Mesenchymal stem cell (in vitro differentiated cells and primary cell): Measurements from ENCODE around the gene CUX1.

ENCODE experiments used
- DNase-seq: peaks from one replicate; pipeline ENCODE4 v3.0.0-alpha.2; 2013
- H2AFZ ChIP-seq: one replicate; pipeline ENCODE4 v1.6.1; 2013; ENCODE audit warnings: low read depth, mild to moderate bottlenecking, control low read depth, inconsistent platforms, low read length, moderate library complexity
- H2AK5ac ChIP-seq: 2 replicates; pipeline ENCODE4 v1.6.1; 2013; ENCODE audit warnings: low read length, moderate library complexity, mild to moderate bottlenecking, inconsistent platforms; ENCODE audit not compliant: severe bottlenecking
- H2BK120ac ChIP-seq: one replicate; pipeline ENCODE4 v1.6.1; 2013; ENCODE audit warnings: low read depth, mild to moderate bottlenecking, inconsistent platforms, low read length, moderate library complexity
- H2BK12ac ChIP-seq, 2 experiments: one replicate each; pipeline ENCODE4 v1.6.1; 2013; ENCODE audit warnings: inconsistent platforms in 2 of 2, low read length in 2 of 2, mild to moderate bottlenecking in 2 of 2, moderate library complexity in 2 of 2, control low read depth in 1 of 2
- H2BK15ac ChIP-seq: one replicate; pipeline ENCODE4 v1.6.1; 2013; ENCODE audit warnings: mild to moderate bottlenecking, low read depth, inconsistent platforms; ENCODE audit not compliant: poor library complexity, severe bottlenecking
- H2BK5ac ChIP-seq: 2 replicates; pipeline ENCODE4 v1.6.1; 2013; ENCODE audit warnings: low read depth, mild to moderate bottlenecking, low read length, control low read depth, inconsistent platforms; ENCODE audit not compliant: poor library complexity, severe bottlenecking
- H3K14ac ChIP-seq, 2 experiments: one replicate each; pipeline ENCODE4 v1.6.1; 2013; ENCODE audit warnings: inconsistent platforms in 2 of 2, low read length in 2 of 2, control low read depth in 1 of 2, mild to moderate bottlenecking in 1 of 2, moderate library complexity in 1 of 2
- H3K18ac ChIP-seq, 2 experiments: one replicate each; pipeline ENCODE4 v1.6.1; 2013; ENCODE audit warnings: inconsistent platforms in 2 of 2, low read length in 2 of 2, control low read depth in 1 of 2, low read depth in 1 of 2, mild to moderate bottlenecking in 1 of 2
- H3K23ac ChIP-seq, 2 experiments: one replicate each; pipeline ENCODE4 v1.6.1; 2013; ENCODE audit warnings: inconsistent platforms in 2 of 2, low read length in 2 of 2, mild to moderate bottlenecking in 2 of 2, moderate library complexity in 2 of 2, control low read depth in 1 of 2
- H3K27ac ChIP-seq: 2 replicates; pipeline ENCODE4 v1.5.1; 2013; ENCODE audit warnings: mild to moderate bottlenecking, moderate library complexity, low read length, control low read depth, inconsistent platforms; ENCODE audit not compliant: poor library complexity, severe bottlenecking
- H3K27me3 ChIP-seq, 2 experiments: 2 replicates each; pipeline versions ENCODE4 v1.6.1 to v1.7.0; 2013; ENCODE audit warnings: low read length in 2 of 2, mild to moderate bottlenecking in 2 of 2, moderate library complexity in 2 of 2, control low read depth in 1 of 2, inconsistent platforms in 1 of 2; ENCODE audit not compliant: control insufficient read depth in 1 of 2, insufficient read depth in 1 of 2
- H3K36me3 ChIP-seq, 2 experiments: 2 replicates each; pipeline versions ENCODE4 v1.6.1 to v1.7.0; 2013; ENCODE audit warnings: low read length in 2 of 2, control low read depth in 1 of 2, inconsistent platforms in 1 of 2, low read depth in 1 of 2, mild to moderate bottlenecking in 1 of 2; ENCODE audit not compliant: insufficient read depth in 2 of 2, control insufficient read depth in 1 of 2
- H3K4ac ChIP-seq, 2 experiments: one replicate each; pipeline ENCODE4 v1.6.1; 2013; ENCODE audit warnings: inconsistent platforms in 2 of 2, low read length in 2 of 2, mild to moderate bottlenecking in 2 of 2, moderate library complexity in 2 of 2, control low read depth in 1 of 2, low read depth in 1 of 2
- H3K4me1 ChIP-seq: 2 replicates; pipeline ENCODE4 v1.6.1; 2013; ENCODE audit warnings: low read depth, low read length, control low read depth; ENCODE audit not compliant: control insufficient read depth, insufficient read depth
- H3K4me2 ChIP-seq: 2 replicates; pipeline ENCODE4 v1.6.1; 2013; ENCODE audit warnings: low read length, mild to moderate bottlenecking, inconsistent platforms; ENCODE audit not compliant: poor library complexity, severe bottlenecking
- H3K4me3 ChIP-seq, 2 experiments: 2 replicates each; pipeline versions ENCODE4 v1.5.1 to v1.7.0; 2013; ENCODE audit warnings: low read length in 2 of 2, mild to moderate bottlenecking in 2 of 2, control low read depth in 1 of 2, low read depth in 1 of 2; ENCODE audit not compliant: insufficient read depth in 1 of 2
- H3K79me1 ChIP-seq: replicated peaks from 2 replicates; pipeline ENCODE4 v1.6.1; 2013; ENCODE audit warnings: mild to moderate bottlenecking, control low read depth, low read length, inconsistent platforms; ENCODE audit not compliant: poor library complexity, severe bottlenecking
- H3K9ac ChIP-seq: 2 replicates; pipeline ENCODE4 v1.7.0; 2013; ENCODE audit warnings: mild to moderate bottlenecking, low read length, moderate library complexity
- H3K9me3 ChIP-seq: 2 replicates; pipeline ENCODE4 v1.7.0; 2013; ENCODE audit warnings: mild to moderate bottlenecking, low read length; ENCODE audit not compliant: control insufficient read depth
- H4K8ac ChIP-seq: one replicate; pipeline ENCODE4 v1.6.1; 2013; ENCODE audit warnings: inconsistent platforms, mild to moderate bottlenecking, low read length, moderate library complexity
- H4K91ac ChIP-seq: one replicate; pipeline ENCODE4 v1.6.1; 2013; ENCODE audit warnings: mild to moderate bottlenecking, low read length, inconsistent platforms
- WGBS: methylation state at CpG from one replicate; pipeline ENCODE4 v1.1.7; 2013; ENCODE audit warnings: mixed read lengths; 5-methylcytosine and 5-hydroxymethylcytosine counted together

Gene CUX1

GRCh38 chr7:101916041-101916800, 98.8 kb downstream of the CUX1 start:
- no peak overlapping the region for H4K8ac ChIP-seq
- H2BK12ac ChIP-seq = no peak overlapping the region
- no peak overlapping the region for H3K23ac ChIP-seq
- no peak overlapping the region for H2BK15ac ChIP-seq
- no peak overlapping the region for H3K4me3 ChIP-seq
- no peak overlapping the region for H4K91ac ChIP-seq
- peaks cover 16% of the 10 kb centered on the region for H3K4me1 ChIP-seq
- H2BK120ac ChIP-seq = no peak overlapping the region
- H3K4ac ChIP-seq = no peak overlapping the region
- H3K27me3 ChIP-seq = no peaks in the 10 kb centered on the region
- H2AFZ ChIP-seq = no peak overlapping the region
- no peak overlapping the region for H2AK5ac ChIP-seq
- H2BK5ac ChIP-seq = no peak overlapping the region
- H3K79me1 ChIP-seq = peaks cover 55% of the 10 kb centered on the region
- no peak overlapping the region for H3K14ac ChIP-seq
- no peak overlapping the region for H3K9ac ChIP-seq
- no peaks in the 10 kb centered on the region for H3K9me3 ChIP-seq
- no peak for DNase-seq
- H3K18ac ChIP-seq = no peak overlapping the region
- no peak overlapping the region for H3K27ac ChIP-seq
- H3K4me2 ChIP-seq = no peak overlapping the region
- peaks cover 23 to 42% of the 10 kb centered on the region in 2 experiments for H3K36me3 ChIP-seq
- WGBS = 98% methylated on average over 31 of the region's 31 CpGs

GRCh38 chr7:101916876-101917275, 99.5 kb downstream of the CUX1 start:
- no peak overlapping the region for H2BK12ac ChIP-seq
- H2BK15ac ChIP-seq = no peak overlapping the region
- no peak overlapping the region for H2AK5ac ChIP-seq
- no peak overlapping the region for H2BK120ac ChIP-seq
- 95% methylated on average over 8 of the region's 15 CpGs for WGBS
- no peak overlapping the region for H3K27ac ChIP-seq
- H3K36me3 ChIP-seq = peaks cover 23 to 42% of the 10 kb centered on the region in 2 experiments
- DNase-seq = no peak
- H3K18ac ChIP-seq = no peak overlapping the region
- H3K79me1 ChIP-seq = peaks cover 49% of the 10 kb centered on the region
- H3K9ac ChIP-seq = no peak overlapping the region
- H3K9me3 ChIP-seq = no peaks in the 10 kb centered on the region
- H4K8ac ChIP-seq = no peak overlapping the region
- H4K91ac ChIP-seq = no peak overlapping the region
- H3K4ac ChIP-seq = no peak overlapping the region
- no peak overlapping the region for H3K4me3 ChIP-seq
- H3K14ac ChIP-seq = no peak overlapping the region
- H3K27me3 ChIP-seq = no peaks in the 10 kb centered on the region
- peaks cover 10% of the 10 kb centered on the region for H3K4me1 ChIP-seq
- no peak overlapping the region for H2AFZ ChIP-seq
- no peak overlapping the region for H2BK5ac ChIP-seq
- no peak overlapping the region for H3K23ac ChIP-seq
- H3K4me2 ChIP-seq = no peak overlapping the region

- Histone ChIP-seq H3K9me3 (no peaks in the 10 kb centered on the region), H3K4me3 (no peak overlapping the region), H2BK5ac (no peak overlapping the region), H3K4me1 (peaks cover 6% of the 10 kb centered on the region), H3K4ac (no peak overlapping the region), H2BK120ac (no peak overlapping the region), H3K36me3 (peaks cover 23 to 42% of the 10 kb centered on the region in 2 experiments), H3K27ac (no peak overlapping the region), H2AFZ (no peak overlapping the region), H3K18ac (no peak overlapping the region), H3K23ac (no peak overlapping the region), H4K91ac (no peak overlapping the region), H2BK12ac (no peak overlapping the region), H3K79me1 (peaks cover 50% of the 10 kb centered on the region), H4K8ac (no peak overlapping the region), H3K14ac (no peak overlapping the region), H2AK5ac (no peak overlapping the region), H2BK15ac (no peak overlapping the region), H3K9ac (no peak overlapping the region), H3K27me3 (no peaks in the 10 kb centered on the region), H3K4me2 (no peak overlapping the region)
- WGBS = 96% methylated on average over 11 of the region's 11 CpGs
- no peak for DNase-seq
Observed at GRCh38 chr7:101917566-101917965, 100.1 kb downstream of the CUX1 start.

- Histone ChIP-seq H4K8ac (no peak overlapping the region), H3K4me3 (no peak overlapping the region), H3K9ac (no peak overlapping the region), H3K14ac (no peak overlapping the region), H3K36me3 (peaks cover 23 to 43% of the 10 kb centered on the region in 2 experiments), H3K9me3 (no peaks in the 10 kb centered on the region), H2BK15ac (no peak overlapping the region), H3K4ac (no peak overlapping the region), H2BK12ac (no peak overlapping the region), H3K27me3 (no peaks in the 10 kb centered on the region), H3K23ac (no peak overlapping the region), H2AK5ac (no peak overlapping the region), H3K79me1 (peaks cover 54% of the 10 kb centered on the region), H3K4me2 (no peak overlapping the region), H2AFZ (no peak overlapping the region), H4K91ac (no peak overlapping the region), H2BK5ac (no peak overlapping the region), H3K4me1 (peaks cover 3% of the 10 kb centered on the region), H3K18ac (no peak overlapping the region), H3K27ac (no peak overlapping the region), H2BK120ac (no peak overlapping the region)
- WGBS = over 99% methylated on average over 9 of the region's 9 CpGs
- DNase-seq = no peak
Observed at GRCh38 chr7:101918426-101918825, 101.0 kb downstream of the CUX1 start.
